Psoas muscle (tissue), 8 donors: ENCODE measurements around the gene RPL18. TPM values are rescaled to one million over a fixed set of nuclear protein-coding genes. Genes with fewer than 3 reads are reported as not detected.
"Not testable (repeated sequence)": the region's sequence is repeated elsewhere in the genome, so short reads cannot be mapped to it uniquely, and the experiment has no call there.

Experiments
- ATAC-seq, 4 donors: fragments of 200-7000 bp; cut with Tn5 transposase; one replicate each; pipeline ENCODE4 v1.9.1; 2020; ENCODE audit warnings: moderate library complexity in 3 of 4, mild to moderate bottlenecking in 2 of 4
- DNase-seq, 2 donors: peaks; one replicate each; pipeline ENCODE4 v3.0.0-alpha.2; 2020
- H3K27ac ChIP-seq: fragments of 200-600 bp; one replicate; pipeline ENCODE4 v1.8.0; 2022
- H3K27me3 ChIP-seq, 3 donors: fragments of 200-600 bp in 1 of 3; one replicate each; pipeline versions ENCODE4 v1.6.1 to v1.8.0; 2013 to 2022; ENCODE audit warnings: low read length in 2 of 3, mild to moderate bottlenecking in 2 of 3, moderate library complexity in 1 of 3; ENCODE audit not compliant: insufficient read depth in 3 of 3
- H3K36me3 ChIP-seq, 2 donors: fragments of 200-600 bp in 1 of 2; one replicate each; pipeline versions ENCODE4 v1.6.1 to v1.8.0; 2013 to 2022; ENCODE audit warnings: low read depth in 1 of 2, mild to moderate bottlenecking in 1 of 2, moderate library complexity in 1 of 2; ENCODE audit not compliant: insufficient read depth in 1 of 2
- H3K4me1 ChIP-seq: fragments of 200-600 bp; one replicate; pipeline ENCODE4 v1.8.0; 2022
- H3K4me3 ChIP-seq: fragments of 200-600 bp; one replicate; pipeline ENCODE4 v1.8.0; 2022; ENCODE audit warnings: mild to moderate bottlenecking
- H3K9me3 ChIP-seq: fragments of 200-600 bp; one replicate; pipeline ENCODE4 v1.8.0; 2022
- WGBS, 3 donors: extraction: QIAGEN DNeasy Blood & Tissue Kit; methylation state at CpG; one replicate each; pipeline versions ENCODE4 v1.1.6 to v1.1.7; 2013; 5-methylcytosine and 5-hydroxymethylcytosine counted together
- intact Hi-C, 2 donors: fragments of 100-400 bp; cut with DNase I; formaldehyde crosslinking; loops; one replicate each; pipeline versions ENCODE4 v1.11.0 to v1.14.2; 2022
- polyA plus RNA-seq, 3 donors: library from polyadenylated mRNA; stranded (reverse); fragments of 200-250 nt; gene quantifications; one replicate each; pipeline ENCODE4 v1.2.3, GENCODE V29; 2013
- total RNA-seq, 4 donors: library from RNA; stranded (reverse); fragmentation: NEBNext Ultra II Directional in 2 of 4; extraction: Animal tissue kit (Norgen Biotek cat#: 25700) in 2 of 4; gene quantifications; one replicate each; pipeline versions ENCODE4 v1.2.1 to v1.2.4, GENCODE V29; 2021 to 2023
- TF ChIP-seq, protein P1 (sequence below): fragments of 200-600 bp; IDR thresholded peaks from one replicate; pipeline ENCODE4 v1.8.0; 2022; ENCODE audit warnings: antibody characterized with exemption
- donor health status: healthy with polysubstance abuse.
- donor health status: DM: no; HTN: no; CAD: no; lungs with moderate emphysema.
- donor health status: Bipolar disorder and iron deficiency.
- donor health status: healthy.
- donor health status: DM: yes; HTN: yes; CAD: no.
- donor health status: DM: no; HTN: no; CAD: no.
- donor health status: DM: no; HTN: no; CAD: no.
- donor health status: DM: yes; HTN: yes; CAD: no.

RPL18 gene
- total and polyA plus RNA-seq, 7 donors = 506 to 1,745 (median 730) TPM

DNA sequence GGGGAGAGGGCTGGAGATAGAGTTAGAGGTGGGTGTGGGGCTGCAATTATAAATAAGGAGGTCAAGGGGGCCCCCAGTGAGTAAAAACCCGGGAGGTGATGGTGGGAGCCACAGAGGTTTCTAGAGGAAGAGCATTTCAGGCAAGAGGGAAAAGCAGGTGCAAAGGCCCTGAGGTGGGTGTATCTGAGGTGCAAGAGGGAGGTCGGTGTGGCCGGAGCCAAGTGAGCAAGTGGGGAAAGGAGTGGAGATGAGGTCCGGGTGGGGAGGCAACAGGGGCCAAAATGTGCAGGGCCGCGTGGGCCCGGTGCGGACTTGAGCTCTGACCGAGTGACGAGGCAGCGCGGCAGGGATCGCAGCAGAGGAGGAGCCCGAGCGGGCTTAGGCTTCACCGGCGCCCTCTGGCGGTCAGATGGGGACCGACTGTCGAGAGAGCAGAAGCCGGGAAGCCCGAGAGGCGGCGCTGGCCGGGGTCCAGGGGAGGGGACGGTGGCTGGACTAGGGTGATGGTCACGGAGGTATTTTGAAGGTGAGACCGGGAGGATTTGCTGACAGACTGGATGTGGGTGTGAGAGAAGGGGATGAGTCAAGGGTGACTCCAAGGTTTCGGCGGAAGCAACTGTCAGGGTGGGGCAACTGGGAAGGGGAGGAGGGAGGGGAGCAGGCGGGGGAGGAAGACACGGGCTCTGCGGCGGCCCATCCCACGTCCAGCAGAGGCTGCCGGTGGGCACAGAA is 30.1 kb downstream of the RPL18 start:
- intact Hi-C loops = loop anchor here (5.0 to 10.0 kb wide), 3 partner anchors 257 to 274 kb away; partner anchors contain the start of gene EMP3 (in 1 of the 2)
- Histone ChIP-seq H3K9me3 (no peaks in the 10 kb centered on the region), H3K27me3 (no peaks in the 10 kb centered on the region), H3K4me1 (peaks cover 4% of the 10 kb centered on the region), H3K36me3 (no peaks in the 10 kb centered on the region), H3K4me3 (peak overlapping the region; percentile 60), H3K27ac (peak overlapping the region; percentile 41)
- peak; percentile 81 to 86 (median 85) for ATAC-seq
- 4 to 5% (median 4%) methylated on average over 35 to 36 of the region's 36 CpGs for WGBS, 3 donors
- TF ChIP-seq, protein P1, sequence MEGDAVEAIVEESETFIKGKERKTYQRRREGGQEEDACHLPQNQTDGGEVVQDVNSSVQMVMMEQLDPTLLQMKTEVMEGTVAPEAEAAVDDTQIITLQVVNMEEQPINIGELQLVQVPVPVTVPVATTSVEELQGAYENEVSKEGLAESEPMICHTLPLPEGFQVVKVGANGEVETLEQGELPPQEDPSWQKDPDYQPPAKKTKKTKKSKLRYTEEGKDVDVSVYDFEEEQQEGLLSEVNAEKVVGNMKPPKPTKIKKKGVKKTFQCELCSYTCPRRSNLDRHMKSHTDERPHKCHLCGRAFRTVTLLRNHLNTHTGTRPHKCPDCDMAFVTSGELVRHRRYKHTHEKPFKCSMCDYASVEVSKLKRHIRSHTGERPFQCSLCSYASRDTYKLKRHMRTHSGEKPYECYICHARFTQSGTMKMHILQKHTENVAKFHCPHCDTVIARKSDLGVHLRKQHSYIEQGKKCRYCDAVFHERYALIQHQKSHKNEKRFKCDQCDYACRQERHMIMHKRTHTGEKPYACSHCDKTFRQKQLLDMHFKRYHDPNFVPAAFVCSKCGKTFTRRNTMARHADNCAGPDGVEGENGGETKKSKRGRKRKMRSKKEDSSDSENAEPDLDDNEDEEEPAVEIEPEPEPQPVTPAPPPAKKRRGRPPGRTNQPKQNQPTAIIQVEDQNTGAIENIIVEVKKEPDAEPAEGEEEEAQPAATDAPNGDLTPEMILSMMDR = peak; percentile 90
- peak; percentile 93 to 95 for DNase-seq

DNA sequence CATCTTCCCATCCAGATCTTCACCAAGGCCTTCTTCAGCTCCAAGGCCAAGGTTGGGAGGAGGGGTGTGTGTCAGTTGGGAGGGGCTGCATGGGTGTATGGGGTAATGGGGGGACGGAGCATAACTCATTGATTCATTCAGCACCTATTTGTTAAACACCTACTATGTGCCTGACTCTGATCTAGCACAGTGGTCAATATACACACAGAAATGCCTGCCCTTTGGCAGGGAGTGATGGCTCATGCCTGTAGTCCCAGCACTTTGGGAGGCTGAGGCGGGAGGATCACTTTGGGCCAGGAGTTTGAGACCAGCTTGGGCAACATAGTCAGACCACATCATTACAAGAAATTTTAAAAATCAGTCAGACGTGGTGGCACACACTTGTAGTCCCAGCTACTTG is 31.6 kb downstream of the RPL18 start:
- H3K27me3 ChIP-seq = no peaks in the 10 kb centered on the region
- no peak for DNase-seq
- no peaks in the 10 kb centered on the region for H3K36me3 ChIP-seq
- ATAC-seq = no peak
- intact Hi-C loops = loop anchor here (2.0 to 10.0 kb wide), 4 partner anchors 99 to 273 kb away; partner anchors contain the start of gene EMP3 (in 1 of the 2)
- no peak overlapping the region for H3K4me3 ChIP-seq
- WGBS, 3 donors = 89 to 98% (median 91%) methylated on average over 3 of the region's 3 CpGs
- H3K27ac ChIP-seq = no peak overlapping the region
- H3K9me3 ChIP-seq = no peaks in the 10 kb centered on the region
- peaks cover 5% of the 10 kb centered on the region for H3K4me1 ChIP-seq
- TF ChIP-seq, protein P1 = no peak

DNA sequence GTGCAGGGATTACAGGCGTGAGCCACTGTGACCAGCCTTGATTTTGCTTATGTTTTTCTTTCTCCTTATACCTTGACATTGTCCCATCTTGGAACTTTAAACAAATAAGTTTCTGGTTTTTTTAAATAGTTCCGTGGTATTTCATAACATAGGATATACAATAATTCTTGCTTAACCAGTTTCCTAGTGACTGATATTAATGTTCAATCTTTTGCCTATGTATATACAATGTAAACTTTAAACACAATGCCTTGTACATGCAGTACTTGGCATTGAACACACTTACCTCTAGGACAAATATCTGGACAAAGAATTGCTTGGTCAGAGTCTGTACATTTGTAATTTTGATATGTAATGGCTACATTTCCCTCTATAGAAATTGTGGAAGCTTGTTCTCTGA is 36.8 kb downstream of the RPL18 start:
- H3K36me3 ChIP-seq = no peaks in the 10 kb centered on the region
- TF ChIP-seq, protein P1 = no peak
- H3K4me3 ChIP-seq = no peak overlapping the region
- H3K4me1 ChIP-seq = peaks cover 5% of the 10 kb centered on the region
- H3K27ac ChIP-seq = no peak overlapping the region
- H3K27me3 ChIP-seq = no peaks in the 10 kb centered on the region
- H3K9me3 ChIP-seq = no peaks in the 10 kb centered on the region
- intact Hi-C loops = loop anchor here (5.0 to 10.0 kb wide), 4 partner anchors 70 to 267 kb away; partner anchors contain the start of genes EMP3 (in 1 of the 2) and LMTK3 (in 1 of the 2)
- 84 to 89% (median 85%) methylated on average over 2 of the region's 2 CpGs for WGBS, 3 donors
- no peak for ATAC-seq
- no peak for DNase-seq

DNA sequence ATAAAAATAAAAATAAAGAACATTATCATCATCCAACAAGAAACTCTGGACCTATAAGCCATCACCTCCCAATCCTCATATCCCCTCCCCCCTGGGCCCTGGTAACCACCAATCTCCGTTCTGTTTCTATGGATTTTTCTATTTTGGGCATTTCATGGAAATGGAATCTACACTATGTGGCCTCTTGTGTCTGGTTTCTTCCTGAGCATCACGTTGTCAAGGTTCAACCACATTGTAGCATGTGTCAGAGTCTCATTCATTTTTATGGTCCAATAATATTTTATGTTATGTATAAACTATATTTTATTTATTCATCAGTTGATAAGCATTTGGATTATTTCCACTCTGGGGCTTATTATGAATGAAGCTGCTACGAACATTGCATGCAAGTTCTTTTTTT is 40.1 kb downstream of the RPL18 start:
- Histone ChIP-seq H3K27me3 (no peaks in the 10 kb centered on the region), H3K36me3 (no peaks in the 10 kb centered on the region), H3K4me3 (no peak overlapping the region), H3K27ac (no peak overlapping the region), H3K4me1 (peaks cover 2% of the 10 kb centered on the region), H3K9me3 (no peaks in the 10 kb centered on the region)
- ATAC-seq = no peak
- 24 to 36% (median 35%) methylated on average over 3 of the region's 3 CpGs for WGBS, 3 donors
- TF ChIP-seq, protein P1 = no peak
- intact Hi-C loops = no loop called here
- DNase-seq = no peak

DNA sequence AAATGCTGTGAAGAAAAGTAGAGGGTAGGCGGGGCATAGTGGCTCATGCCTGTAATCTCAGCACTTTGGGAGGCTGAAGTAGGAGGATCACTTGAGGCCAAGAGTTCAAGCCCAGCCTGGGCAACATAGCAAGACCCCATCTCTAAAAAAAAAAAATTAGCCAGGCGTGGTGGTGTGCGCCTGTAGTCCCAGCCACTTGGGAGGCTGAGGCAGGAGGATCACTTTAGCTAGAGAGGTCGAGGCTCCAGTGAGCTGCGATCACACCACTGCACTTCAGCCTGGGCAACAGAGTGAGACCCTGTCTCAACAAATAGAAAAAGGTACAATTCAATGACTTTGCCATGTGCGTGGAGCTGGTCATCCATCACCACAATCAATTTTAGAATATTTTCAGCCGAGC is 41.1 kb downstream of the RPL18 start:
- H3K4me3 ChIP-seq, DNase-seq, intact Hi-C loops, H3K27ac ChIP-seq, ATAC-seq, H3K27me3 ChIP-seq, H3K9me3 ChIP-seq, H3K36me3 ChIP-seq, H3K4me1 ChIP-seq: not testable (repeated sequence)
- WGBS, 3 donors = 86 to 96% (median 94%) methylated on average over 7 of the region's 7 CpGs
